CD4-positive, CD25-positive, alpha-beta regulatory T cell (primary cell): ENCODE data around the gene PCGF3. TPM values are rescaled to one million over a fixed set of nuclear protein-coding genes. Genes with fewer than 3 reads are reported as not detected.
"Not testable (repeated sequence)": the region's sequence is repeated elsewhere in the genome, so short reads cannot be mapped to it uniquely, and the experiment has no call there.

Experiments used
- ATAC-seq, 2 donors: fragments of 150-1000 bp; cut with Tn5 transposase; one replicate each; pipeline ENCODE4 v1.10.0; 2021; ENCODE audit warnings: low read depth in 2 of 2, moderate number of reproducible peaks in 2 of 2, moderate library complexity in 1 of 2
- DNase-seq, 3 donors: peaks; one replicate each; pipeline versions ENCODE4 v3.0.0 to v3.0.0-alpha.2; 2012 to 2022; ENCODE audit warnings: mixed read lengths in 1 of 3
- H3K27ac ChIP-seq: one replicate; pipeline ENCODE4 v1.7.0; 2013; ENCODE audit warnings: mild to moderate bottlenecking, low read length; ENCODE audit not compliant: insufficient read depth, poor library complexity, severe bottlenecking
- H3K27me3 ChIP-seq: one replicate; pipeline ENCODE4 v1.7.0; 2013; ENCODE audit warnings: low read length; ENCODE audit not compliant: control insufficient read depth, insufficient read depth
- H3K36me3 ChIP-seq: one replicate; pipeline ENCODE4 v1.7.0; 2013; ENCODE audit warnings: mild to moderate bottlenecking, low read length, moderate library complexity; ENCODE audit not compliant: control insufficient read depth, insufficient read depth
- H3K4me1 ChIP-seq: 2 replicates; pipeline ENCODE4 v1.7.0; 2013; ENCODE audit warnings: mild to moderate bottlenecking, low read length; ENCODE audit not compliant: insufficient read depth, control insufficient read depth, poor library complexity, severe bottlenecking
- H3K4me3 ChIP-seq: one replicate; pipeline ENCODE4 v1.7.0; 2013; ENCODE audit warnings: low read depth, mild to moderate bottlenecking, low read length, moderate library complexity
- H3K9me3 ChIP-seq, 2 experiments: 1 replicate in 1 of 2; 2 replicates in 1 of 2; pipeline ENCODE4 v1.7.0; 2013; ENCODE audit warnings: low read length in 2 of 2, mild to moderate bottlenecking in 1 of 2, moderate library complexity in 1 of 2; ENCODE audit not compliant: control insufficient read depth in 2 of 2
- H3K27ac Mint-ChIP-seq, 3 donors: one replicate each; pipeline ENCODE4 v1.8.0; 2020 to 2022; ENCODE audit warnings: mild to moderate bottlenecking in 3 of 3, mixed read lengths in 3 of 3, moderate library complexity in 2 of 3
- H3K27me3 Mint-ChIP-seq: one replicate; pipeline ENCODE4 v1.8.0; 2022; ENCODE audit warnings: mild to moderate bottlenecking, mixed read lengths
- H3K36me3 Mint-ChIP-seq: one replicate; pipeline ENCODE4 v1.8.0; 2020; ENCODE audit warnings: mixed read lengths
- H3K4me1 Mint-ChIP-seq, 4 donors: one replicate each; pipeline ENCODE4 v1.8.0; 2020 to 2022; ENCODE audit warnings: mixed read lengths in 4 of 4, mild to moderate bottlenecking in 1 of 4
- H3K4me3 Mint-ChIP-seq, 4 donors: one replicate each; pipeline ENCODE4 v1.8.0; 2020 to 2022; ENCODE audit warnings: mild to moderate bottlenecking in 4 of 4, mixed read lengths in 4 of 4, moderate library complexity in 3 of 4
- H3K9me3 Mint-ChIP-seq, 7 donors: one replicate each; pipeline ENCODE4 v1.8.0; 2020 to 2022; ENCODE audit warnings: mixed read lengths in 7 of 7, mild to moderate bottlenecking in 3 of 7, moderate library complexity in 2 of 7
- polyA plus RNA-seq, 4 donors: library from polyadenylated mRNA; unstranded; fragments of 300-500 nt; fragmentation: Illumina TruSeq; gene quantifications; one replicate each; pipeline ENCODE4 v1.2.3, GENCODE V29; 2021
- total RNA-seq: library from RNA; stranded (reverse); gene quantifications from one replicate; pipeline ENCODE4 v1.2.3, GENCODE V29; 2022

The PCGF3 gene
- total and polyA plus RNA-seq, 5 donors from 2014 or later: 3.2 to 71.8 (median 4.8) TPM

GRCh38 chr4:749698-750666 lies 44.4 kb downstream of the PCGF3 start:
- no peaks in the 10 kb centered on the region for H3K27me3 Mint-ChIP-seq
- Histone ChIP-seq H3K4me1 (no peaks in the 10 kb centered on the region), H3K36me3 (peaks cover 12% of the 10 kb centered on the region), H3K27me3 (no peaks in the 10 kb centered on the region), H3K27ac (no peak overlapping the region), H3K4me3 (no peak overlapping the region), H3K9me3 (no peaks in the 10 kb centered on the region)
- no peaks in the 10 kb centered on the region for H3K9me3 Mint-ChIP-seq
- no peak overlapping the region for H3K4me3 Mint-ChIP-seq
- H3K27ac Mint-ChIP-seq: peak overlapping the region in 2 of 3 donors; percentile 41 to 42
- DNase-seq (no peak), ATAC-seq (no peak)
- H3K36me3 Mint-ChIP-seq: peaks cover 7% of the 10 kb centered on the region
- peaks cover 0 to 4% (median 1%) of the 10 kb centered on the region in 4 donors for H3K4me1 Mint-ChIP-seq

- Histone ChIP-seq H3K4me3 (no peak overlapping the region), H3K27ac (no peak overlapping the region), H3K36me3 (peaks cover 12% of the 10 kb centered on the region), H3K27me3 (no peaks in the 10 kb centered on the region), H3K9me3 (no peaks in the 10 kb centered on the region), H3K4me1 (no peaks in the 10 kb centered on the region)
- no peak for ATAC-seq
- Mint-ChIP-seq H3K4me1 (peaks cover 0 to 7% (median 5%) of the 10 kb centered on the region in 4 donors), H3K4me3 (no peak overlapping the region), H3K36me3 (peaks cover 9% of the 10 kb centered on the region), H3K27me3 (no peaks in the 10 kb centered on the region), H3K27ac (no peak overlapping the region), H3K9me3 (no peaks in the 10 kb centered on the region)
- DNase-seq: no peak
Measured at GRCh38 chr4:751676-752075, 46.0 kb downstream of the PCGF3 start.

GRCh38 chr4:752196-752861 lies 46.7 kb downstream of the PCGF3 start:
- DNase-seq (no peak), ATAC-seq (no peak)
- H3K36me3 ChIP-seq: peaks cover 12% of the 10 kb centered on the region
- no peak overlapping the region for H3K4me3 ChIP-seq
- Mint-ChIP-seq H3K4me1 (peaks cover 0 to 7% (median 5%) of the 10 kb centered on the region in 4 donors), H3K4me3 (peak overlapping the region in 1 of 4 donors; percentile 8), H3K27me3 (no peaks in the 10 kb centered on the region), H3K9me3 (no peaks in the 10 kb centered on the region), H3K36me3 (peaks cover 11% of the 10 kb centered on the region), H3K27ac (no peak overlapping the region)
- H3K4me1 ChIP-seq: no peaks in the 10 kb centered on the region
- no peaks in the 10 kb centered on the region for H3K27me3 ChIP-seq
- no peaks in the 10 kb centered on the region for H3K9me3 ChIP-seq
- no peak overlapping the region for H3K27ac ChIP-seq

GRCh38 chr4:753186-753585 lies 47.6 kb downstream of the PCGF3 start:
- H3K27ac Mint-ChIP-seq, H3K27me3 ChIP-seq, H3K9me3 Mint-ChIP-seq, H3K27ac ChIP-seq, H3K4me3 ChIP-seq, H3K4me3 Mint-ChIP-seq, H3K4me1 ChIP-seq, H3K36me3 ChIP-seq, H3K27me3 Mint-ChIP-seq, H3K9me3 ChIP-seq, H3K36me3 Mint-ChIP-seq, DNase-seq, H3K4me1 Mint-ChIP-seq, ATAC-seq: not testable (repeated sequence)

- no peaks in the 10 kb centered on the region for H3K27me3 Mint-ChIP-seq
- no peak for DNase-seq
- H3K27ac Mint-ChIP-seq: peak overlapping the region in 1 of 3 donors; percentile 29
- no peak overlapping the region for H3K27ac ChIP-seq
- peaks cover 7% of the 10 kb centered on the region for H3K36me3 Mint-ChIP-seq
- no peak overlapping the region for H3K4me3 Mint-ChIP-seq
- H3K4me3 ChIP-seq: no peak overlapping the region
- peaks cover 10% of the 10 kb centered on the region for H3K36me3 ChIP-seq
- H3K4me1 Mint-ChIP-seq: peaks cover 0 to 7% (median 5%) of the 10 kb centered on the region in 4 donors
- no peaks in the 10 kb centered on the region for H3K9me3 ChIP-seq
- no peaks in the 10 kb centered on the region for H3K27me3 ChIP-seq
- H3K4me1 ChIP-seq: no peaks in the 10 kb centered on the region
- no peak for ATAC-seq
- H3K9me3 Mint-ChIP-seq: no peaks in the 10 kb centered on the region
Measured at GRCh38 chr4:754221-755120, 48.8 kb downstream of the PCGF3 start.

- H3K36me3 Mint-ChIP-seq: peaks cover 24% of the 10 kb centered on the region
- no peak for DNase-seq
- no peak overlapping the region for H3K27ac Mint-ChIP-seq
- Histone ChIP-seq H3K4me1 (no peaks in the 10 kb centered on the region), H3K4me3 (no peak overlapping the region), H3K36me3 (peaks cover 16% of the 10 kb centered on the region), H3K27me3 (no peaks in the 10 kb centered on the region), H3K27ac (no peak overlapping the region), H3K9me3 (no peaks in the 10 kb centered on the region)
- H3K4me3 Mint-ChIP-seq: no peak overlapping the region
- H3K4me1 Mint-ChIP-seq: peaks cover 0 to 14% (median 11%) of the 10 kb centered on the region in 4 donors
- H3K27me3 Mint-ChIP-seq: no peaks in the 10 kb centered on the region
- ATAC-seq: no peak
- peaks cover 0 to 1% (median 0%) of the 10 kb centered on the region in 7 donors for H3K9me3 Mint-ChIP-seq
Measured at GRCh38 chr4:757111-757510, 51.5 kb downstream of the PCGF3 start.

- H3K4me3 Mint-ChIP-seq, H3K9me3 Mint-ChIP-seq, H3K27me3 Mint-ChIP-seq, H3K4me1 ChIP-seq, ATAC-seq, H3K27me3 ChIP-seq, H3K9me3 ChIP-seq, H3K4me3 ChIP-seq, H3K27ac ChIP-seq: not testable (repeated sequence)
- Mint-ChIP-seq H3K36me3 (peaks cover 31% of the 10 kb centered on the region), H3K4me1 (peaks cover 0 to 24% (median 11%) of the 10 kb centered on the region in 4 donors), H3K27ac (peak overlapping the region in 1 of 3 donors; percentile 85)
- H3K36me3 ChIP-seq: peaks cover 14% of the 10 kb centered on the region
- peak in 1 of 3 donors; percentile 21 for DNase-seq
Measured at GRCh38 chr4:759810-760209, 54.2 kb downstream of the PCGF3 start.
